ENCODE data around the gene MIDN. TPM values are rescaled to one million over a fixed set of nuclear protein-coding genes. Genes with fewer than 3 reads are reported as not detected.
"Not testable (repeated sequence)": the region's sequence is repeated elsewhere in the genome, so short reads cannot be mapped to it uniquely, and the experiment has no call there.

Gene MIDN
- polyA plus RNA-seq (2012; ENCODE audit: missing spikeins): 8.9 TPM

DNA sequence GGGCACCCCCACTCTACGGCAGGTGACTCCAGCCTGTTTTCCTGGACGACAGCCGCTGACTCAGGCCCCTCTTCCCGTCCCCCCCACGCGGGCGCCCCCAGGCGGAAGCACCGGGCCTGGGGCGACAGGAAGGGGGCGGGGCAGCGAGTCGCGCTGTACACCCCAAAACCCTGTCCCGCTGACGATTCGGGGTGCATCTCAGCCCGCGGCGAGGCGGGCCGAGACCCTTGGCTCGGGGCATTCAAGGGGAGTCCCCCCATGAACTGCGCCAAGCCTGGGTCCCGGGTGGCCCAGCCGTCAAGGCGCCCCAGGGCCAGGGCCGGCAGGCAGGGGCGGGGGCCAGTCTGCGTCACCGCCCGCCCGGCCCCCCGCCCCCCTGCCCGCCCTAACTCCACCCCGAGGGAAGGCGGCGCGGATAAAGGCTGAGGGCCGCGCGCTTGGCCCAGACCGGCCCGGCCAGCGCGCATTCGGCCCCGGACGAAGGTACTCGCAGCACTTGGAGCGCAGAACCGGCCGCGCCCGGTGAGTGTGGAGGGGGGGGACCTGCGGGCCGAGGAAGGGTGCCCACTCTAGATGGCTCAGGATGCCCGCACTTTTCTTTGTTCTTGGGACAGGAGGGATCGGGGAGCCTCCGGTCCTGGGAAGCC is at the start of gene MIDN:
Gene MIDN, plus strand, starts transcription at position 445 of the 647 bp plus-strand sequence. CDS start 1,714 bp downstream, outside the sequence.
- DNase-seq (ENCODE audit: insufficient read length) (peak; percentile 75), FAIRE-seq (peak; percentile 71)
- TF ChIP-seq TAF1 (IDR thresholded peaks at IDR 0.05; ENCODE audit: borderline replicate concordance, low read depth, low read length) (no peak), POLR2AphosphoS5 (IDR thresholded peaks at IDR 0.05; ENCODE audit: low read depth, low read length) (peak; percentile 70), POLR2A (IDR thresholded peaks at IDR 0.05; ENCODE audit: low read depth, low read length) (peak; percentile 88)

DNA sequence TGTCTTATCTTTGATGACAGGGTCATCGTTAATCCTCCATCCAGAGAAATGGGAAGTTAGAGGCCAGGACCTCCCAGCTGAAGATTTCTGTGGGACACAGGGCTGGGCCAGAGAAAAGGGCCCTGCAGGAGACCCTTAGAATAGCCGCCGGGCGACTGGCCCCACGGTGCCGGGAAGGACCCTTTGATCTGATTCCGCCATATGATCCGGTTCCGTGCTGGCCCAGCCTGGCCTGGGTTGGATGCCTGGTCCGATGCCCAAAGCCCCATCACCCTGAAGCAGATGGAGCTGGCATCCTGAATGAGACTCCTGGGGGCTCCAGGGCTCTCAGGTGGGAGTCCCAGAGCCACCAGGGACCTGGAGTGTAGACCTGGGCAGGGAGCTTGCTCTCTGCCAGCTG is 48.9 kb upstream of the MIDN start:
- DNase-seq (ENCODE audit: insufficient read length): no peak
- no peak for FAIRE-seq
- no peak for TF ChIP-seq POLR2A (IDR thresholded peaks at IDR 0.05; ENCODE audit: low read depth, low read length)
- TF ChIP-seq POLR2AphosphoS5 (IDR thresholded peaks at IDR 0.05; ENCODE audit: low read depth, low read length): no peak
- no peak for TF ChIP-seq TAF1 (IDR thresholded peaks at IDR 0.05; ENCODE audit: borderline replicate concordance, low read depth, low read length)

DNA sequence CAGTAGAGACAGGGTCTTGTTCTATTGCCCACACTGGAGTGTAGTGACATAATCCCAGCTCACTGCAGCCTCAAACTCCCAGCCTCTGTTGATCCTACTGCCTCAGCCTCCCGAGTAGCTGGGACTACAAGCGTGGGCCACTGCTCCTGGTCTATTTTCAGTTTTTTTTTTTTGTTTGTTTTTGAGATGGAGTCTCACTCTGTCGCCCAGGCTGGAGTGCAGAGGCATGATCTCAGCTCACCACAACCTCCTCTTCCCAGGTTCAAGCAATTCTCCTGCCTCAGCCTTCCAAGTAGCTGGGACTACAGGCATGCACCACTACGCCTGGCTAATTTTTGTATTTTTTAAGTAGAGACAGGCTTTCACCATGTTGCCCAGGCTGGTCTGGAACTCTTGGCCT is 47.8 kb upstream of the MIDN start:
- FAIRE-seq; DNase-seq (ENCODE audit: insufficient read length): not testable (repeated sequence)

DNA sequence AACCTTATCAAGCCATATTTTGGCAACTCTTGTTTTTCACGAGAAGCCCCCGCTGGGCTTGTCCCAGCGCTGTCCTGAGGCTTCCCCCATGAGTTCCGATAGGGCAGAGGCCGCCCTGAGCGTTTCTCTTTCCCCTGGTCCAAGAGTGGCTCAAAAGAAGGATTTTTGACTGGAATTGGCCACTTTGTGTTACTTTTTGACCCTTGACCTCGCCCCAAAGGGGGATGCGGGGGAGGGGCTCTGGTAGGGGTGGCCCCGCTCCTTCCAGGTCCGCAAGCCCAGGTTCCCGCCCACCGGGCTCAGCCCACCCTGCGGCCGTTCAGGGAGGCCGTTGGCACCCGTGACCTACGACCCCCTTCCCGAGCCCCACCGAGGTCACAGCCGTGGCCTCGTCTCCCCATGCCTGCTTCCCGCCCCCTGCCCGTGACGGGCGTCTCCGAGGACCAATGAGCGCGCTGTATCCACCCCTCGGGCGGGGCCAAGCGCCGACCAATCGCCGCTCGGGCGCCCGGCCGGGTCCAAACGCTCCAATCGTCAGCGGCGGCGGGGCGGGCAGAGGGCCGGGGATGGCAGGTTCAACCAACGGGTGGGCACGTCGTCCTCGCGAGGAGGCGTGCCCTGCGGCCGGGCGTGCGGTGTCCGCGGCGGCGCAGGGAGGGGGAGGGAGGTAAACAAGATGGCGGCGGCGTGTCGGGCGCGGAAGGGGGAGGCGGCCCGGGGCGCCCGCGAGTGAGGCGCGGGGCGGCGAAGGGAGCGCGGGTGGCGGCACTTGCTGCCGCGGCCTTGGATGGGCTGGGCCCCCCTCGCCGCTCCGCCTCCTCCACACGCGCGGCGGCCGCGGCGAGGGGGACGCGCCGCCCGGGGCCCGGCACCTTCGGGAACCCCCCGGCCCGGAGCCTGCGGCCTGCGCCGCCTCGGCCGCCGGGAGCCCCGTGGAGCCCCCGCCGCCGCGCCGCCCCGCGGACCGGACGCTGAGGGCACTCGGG is 43.0 kb upstream of the MIDN start, which contains the start of gene STK11:
Gene STK11, plus strand, starts transcription at position 665 of the 986 bp plus-strand sequence. CDS start 1,136 bp downstream, outside the sequence.
- peak; percentile 99 for FAIRE-seq
- DNase-seq (ENCODE audit: insufficient read length): peak; percentile 100
- TF ChIP-seq POLR2A (IDR thresholded peaks at IDR 0.05; ENCODE audit: low read depth, low read length): peak; percentile 74; the same call in 1 of the 2 replicates
- peak; percentile 89 for TF ChIP-seq TAF1 (IDR thresholded peaks at IDR 0.05; ENCODE audit: borderline replicate concordance, low read depth, low read length)
- no peak for TF ChIP-seq POLR2AphosphoS5 (IDR thresholded peaks at IDR 0.05; ENCODE audit: low read depth, low read length)

DNA sequence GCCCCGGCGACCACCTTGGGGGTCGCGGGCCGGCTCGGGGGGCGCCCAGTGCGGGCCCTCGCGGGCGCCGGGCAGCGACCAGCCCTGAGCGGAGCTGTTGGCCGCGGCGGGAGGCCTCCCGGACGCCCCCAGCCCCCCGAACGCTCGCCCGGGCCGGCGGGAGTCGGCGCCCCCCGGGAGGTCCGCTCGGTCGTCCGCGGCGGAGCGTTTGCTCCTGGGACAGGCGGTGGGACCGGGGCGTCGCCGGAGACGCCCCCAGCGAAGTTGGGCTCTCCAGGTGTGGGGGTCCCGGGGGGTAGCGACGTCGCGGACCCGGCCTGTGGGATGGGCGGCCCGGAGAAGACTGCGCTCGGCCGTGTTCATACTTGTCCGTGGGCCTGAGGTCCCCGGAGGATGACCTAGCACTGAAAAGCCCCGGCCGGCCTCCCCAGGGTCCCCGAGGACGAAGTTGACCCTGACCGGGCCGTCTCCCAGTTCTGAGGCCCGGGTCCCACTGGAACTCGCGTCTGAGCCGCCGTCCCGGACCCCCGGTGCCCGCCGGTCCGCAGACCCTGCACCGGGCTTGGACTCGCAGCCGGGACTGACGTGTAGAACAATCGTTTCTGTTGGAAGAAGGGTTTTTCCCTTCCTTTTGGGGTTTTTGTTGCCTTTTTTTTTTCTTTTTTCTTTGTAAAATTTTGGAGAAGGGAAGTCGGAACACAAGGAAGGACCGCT is 42.1 kb upstream of the MIDN start:
- TF ChIP-seq TAF1 (IDR thresholded peaks at IDR 0.05; ENCODE audit: borderline replicate concordance, low read depth, low read length) (no peak), POLR2AphosphoS5 (IDR thresholded peaks at IDR 0.05; ENCODE audit: low read depth, low read length) (no peak; the same call in 1 of the 2 replicates), POLR2A (IDR thresholded peaks at IDR 0.05; ENCODE audit: low read depth, low read length) (no peak)
- DNase-seq (ENCODE audit: insufficient read length): no peak
- no peak for FAIRE-seq

DNA sequence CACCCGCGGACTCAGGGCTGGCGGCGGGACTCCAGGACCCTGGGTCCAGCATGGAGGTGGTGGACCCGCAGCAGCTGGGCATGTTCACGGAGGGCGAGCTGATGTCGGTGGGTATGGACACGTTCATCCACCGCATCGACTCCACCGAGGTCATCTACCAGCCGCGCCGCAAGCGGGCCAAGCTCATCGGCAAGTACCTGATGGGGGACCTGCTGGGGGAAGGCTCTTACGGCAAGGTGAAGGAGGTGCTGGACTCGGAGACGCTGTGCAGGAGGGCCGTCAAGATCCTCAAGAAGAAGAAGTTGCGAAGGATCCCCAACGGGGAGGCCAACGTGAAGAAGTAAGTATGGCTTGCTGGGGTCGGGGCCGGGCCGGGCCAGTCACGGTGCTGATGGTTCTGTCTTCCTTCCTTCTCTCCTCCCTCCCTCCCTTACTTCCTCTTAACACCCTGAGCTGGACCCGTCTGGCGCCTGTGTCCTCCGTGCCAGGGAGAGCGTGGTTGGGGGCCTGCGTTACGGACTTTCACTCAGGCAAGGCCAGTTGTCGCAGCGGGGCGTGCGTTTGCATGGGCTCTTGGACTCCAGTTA is 41.4 kb upstream of the MIDN start:
- DNase-seq (ENCODE audit: insufficient read length): no peak
- TF ChIP-seq POLR2AphosphoS5 (IDR thresholded peaks at IDR 0.05; ENCODE audit: low read depth, low read length) (no peak), TAF1 (IDR thresholded peaks at IDR 0.05; ENCODE audit: borderline replicate concordance, low read depth, low read length) (no peak), POLR2A (IDR thresholded peaks at IDR 0.05; ENCODE audit: low read depth, low read length) (no peak)
- peak; percentile 72 for FAIRE-seq

DNA sequence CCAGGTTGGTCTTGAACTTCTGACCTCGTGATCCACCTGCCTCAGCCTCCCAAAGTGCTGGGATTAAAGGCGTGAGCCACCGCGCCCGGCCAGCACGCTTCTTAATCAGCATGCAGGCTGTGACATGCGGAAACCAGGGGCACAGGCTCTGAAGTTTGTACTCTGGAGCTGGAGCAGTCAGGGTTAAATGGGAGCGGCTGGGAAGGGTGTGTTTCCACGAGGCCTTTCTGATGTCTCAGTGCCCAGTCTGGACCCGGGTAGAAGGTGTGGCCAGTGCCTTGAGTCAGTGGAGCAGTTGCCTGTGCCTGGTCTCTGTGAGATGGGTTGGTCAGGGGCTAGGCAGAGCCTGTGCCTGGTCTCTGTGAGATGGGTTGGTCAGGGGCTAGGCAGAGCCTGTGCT is 39.6 kb upstream of the MIDN start:
- not testable (repeated sequence) for DNase-seq (ENCODE audit: insufficient read length); FAIRE-seq

DNA sequence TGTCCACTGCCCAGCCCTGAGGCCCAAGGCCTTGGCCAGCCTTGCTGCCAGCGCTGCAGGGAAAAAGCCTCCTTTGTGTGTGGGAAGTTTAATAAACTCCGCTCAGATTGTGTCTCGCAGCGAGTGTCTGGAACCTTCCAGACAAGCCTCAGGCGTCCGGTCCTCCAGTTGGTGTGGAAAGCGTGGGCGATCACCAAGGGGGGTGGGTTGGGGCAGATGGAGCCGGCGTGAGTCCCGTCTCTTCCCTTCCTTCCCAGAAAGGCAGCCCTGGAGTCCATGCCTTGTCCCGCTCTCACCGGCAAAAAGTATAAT is 38.2 kb upstream of the MIDN start:
- TF ChIP-seq TAF1 (IDR thresholded peaks at IDR 0.05; ENCODE audit: borderline replicate concordance, low read depth, low read length): no peak
- DNase-seq (ENCODE audit: insufficient read length) (no peak), FAIRE-seq (no peak)

DNA sequence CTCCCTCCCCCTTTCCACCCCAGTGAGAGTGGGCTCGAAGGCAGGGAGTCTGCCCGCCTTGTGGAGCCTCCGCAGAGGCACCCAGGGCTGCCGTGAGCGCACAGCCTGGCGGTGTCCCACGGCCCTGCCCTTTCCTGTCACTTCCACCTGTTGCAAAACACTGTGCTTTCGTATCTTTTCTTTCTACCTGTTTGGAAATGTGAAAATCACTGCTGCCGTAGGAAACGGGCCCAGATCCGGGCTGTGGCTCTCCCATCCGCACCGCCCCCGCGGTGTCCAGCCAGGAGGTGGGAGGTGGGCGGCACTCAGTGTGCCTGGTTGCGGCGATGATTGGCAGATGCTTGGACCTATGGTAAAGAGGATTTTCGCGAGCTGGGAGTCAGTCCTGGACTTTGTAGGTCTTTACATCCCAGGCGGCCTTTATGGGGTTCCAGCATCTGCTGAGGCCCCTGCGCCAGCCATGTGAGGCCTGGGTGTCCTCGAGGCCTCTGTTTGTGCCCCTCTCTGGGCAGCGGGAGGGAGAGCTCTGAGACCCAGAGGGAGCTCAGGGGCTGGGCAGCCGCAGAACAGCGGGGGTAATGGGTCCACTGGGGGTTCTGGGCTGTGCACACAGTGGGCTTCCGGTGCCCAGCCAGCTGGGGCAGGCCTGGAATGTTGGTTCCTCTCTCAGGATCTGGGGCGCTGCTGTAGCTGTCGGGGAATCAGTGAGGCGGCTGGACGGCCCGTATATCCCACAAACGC is 36.7 kb upstream of the MIDN start:
- FAIRE-seq (no peak), DNase-seq (ENCODE audit: insufficient read length) (no peak)
- TF ChIP-seq POLR2AphosphoS5 (IDR thresholded peaks at IDR 0.05; ENCODE audit: low read depth, low read length) (no peak), POLR2A (IDR thresholded peaks at IDR 0.05; ENCODE audit: low read depth, low read length) (no peak), TAF1 (IDR thresholded peaks at IDR 0.05; ENCODE audit: borderline replicate concordance, low read depth, low read length) (no peak)

DNA sequence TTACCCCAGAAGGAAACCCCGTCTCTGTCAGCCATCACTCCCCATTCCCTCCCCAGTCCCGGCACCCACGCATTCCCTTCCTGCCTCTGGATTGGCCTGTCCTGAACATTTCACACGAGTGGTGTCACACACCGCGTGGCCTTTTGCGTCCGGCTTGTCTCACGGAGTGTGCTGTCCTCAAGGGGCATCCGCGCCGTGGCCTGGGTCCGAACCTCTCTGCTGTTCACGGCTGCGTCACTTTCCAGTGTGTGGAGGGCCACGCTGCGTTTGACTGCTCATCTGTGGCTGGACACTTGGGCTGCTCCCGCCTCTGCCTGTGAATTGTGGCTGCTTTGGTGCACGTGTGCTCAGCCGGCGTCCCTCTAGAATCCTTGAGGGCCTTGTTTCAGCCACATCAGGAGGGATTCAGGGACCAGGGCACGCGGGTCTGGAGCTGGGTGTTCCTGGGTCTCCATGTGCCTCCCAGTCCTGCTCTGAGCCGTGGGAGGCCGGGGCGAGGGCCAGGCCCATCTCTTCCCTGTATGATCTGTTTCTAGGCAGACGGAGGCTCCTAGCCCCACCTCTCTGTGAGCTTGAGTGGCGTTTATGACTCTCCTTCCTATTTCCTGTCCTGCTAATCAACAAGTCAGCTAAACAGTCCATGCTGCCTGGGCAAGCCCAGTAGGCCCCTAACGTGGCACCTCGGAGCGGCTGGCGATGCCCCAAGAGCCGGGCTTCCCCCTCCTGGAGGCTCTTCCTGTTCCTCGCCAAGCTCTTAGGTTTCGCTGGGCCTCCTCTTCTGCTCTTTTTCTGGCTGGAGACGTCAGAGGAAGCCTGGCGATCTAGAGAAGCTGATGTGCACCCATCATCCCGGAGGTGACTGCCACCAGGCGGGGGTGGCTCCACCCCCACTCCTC is 34.7 kb upstream of the MIDN start:
- FAIRE-seq (peak; percentile 76), DNase-seq (ENCODE audit: insufficient read length) (no peak)
- TF ChIP-seq POLR2AphosphoS5 (IDR thresholded peaks at IDR 0.05; ENCODE audit: low read depth, low read length) (no peak), POLR2A (IDR thresholded peaks at IDR 0.05; ENCODE audit: low read depth, low read length) (no peak), TAF1 (IDR thresholded peaks at IDR 0.05; ENCODE audit: borderline replicate concordance, low read depth, low read length) (no peak)

Measured in GM12892 (cell line).